IMR-90 (cell line): ENCODE results near the gene DPAGT1. TPM values are rescaled to one million over a fixed set of nuclear protein-coding genes. Genes with fewer than 3 reads are reported as not detected.
A peak's percentile ranks its signal among the peaks of the same experiment; 100 is the strongest.

Experiments
- ATAC-seq: fragments of 200-7000 bp; cut with Tn5 transposase; 2 replicates; pipeline ENCODE4 v1.9.1; 2020; ENCODE audit warnings: low read depth, mild to moderate bottlenecking, moderate library complexity
- BruUV-seq: library from RNA; stranded (reverse); fragments of 400-500 nt; replicated peaks from 2 replicates; lab custom pipeline; 2021; lab: Mats Ljungman, UMichigan
- CTCF ChIA-PET: fragments of 300-600 bp; formaldehyde crosslinking; extraction: SDS; loops from one replicate; lab custom pipeline; 2021; ENCODE audit warnings: antibody characterized with exemption; lab: Yijun Ruan, JAX
- POLR2A ChIA-PET: fragments of 300-600 bp; sonication (Branson Sonifier 250); formaldehyde crosslinking; loops from one replicate; lab custom pipeline; 2022; ENCODE audit warnings: antibody characterized with exemption; ENCODE audit not compliant: unreplicated experiment; lab: Charles Lee
- DNase-seq: peaks from one replicate; pipeline ENCODE4 v3.0.0; 2013
- H2AFZ ChIP-seq: replicated peaks from 2 replicates; pipeline ENCODE3; 2013; ENCODE audit warnings: low read length, mild to moderate bottlenecking; ENCODE audit not compliant: poor library complexity
- H2AK5ac ChIP-seq: 2 replicates; pipeline ENCODE4 v1.6.1; 2013; ENCODE audit warnings: low read depth, low read length, inconsistent platforms
- H2AK9ac ChIP-seq: replicated peaks from 2 replicates; pipeline ENCODE3; 2013; ENCODE audit warnings: mild to moderate bottlenecking, low read depth, low read length, moderate library complexity; ENCODE audit not compliant: poor library complexity
- H2BK120ac ChIP-seq: 2 replicates; pipeline ENCODE4 v1.6.1; 2013; ENCODE audit warnings: low read depth, low read length, inconsistent platforms
- H2BK15ac ChIP-seq: 3 replicates; pipeline ENCODE4 v1.6.1; 2013; ENCODE audit warnings: low read depth, low read length, inconsistent platforms
- H2BK20ac ChIP-seq: 2 replicates; pipeline ENCODE4 v1.6.1; 2013; ENCODE audit warnings: low read depth, mild to moderate bottlenecking, inconsistent platforms, low read length, moderate library complexity
- H2BK5ac ChIP-seq: 2 replicates; pipeline ENCODE4 v1.6.1; 2013; ENCODE audit warnings: mild to moderate bottlenecking, low read depth, low read length, inconsistent platforms; ENCODE audit not compliant: poor library complexity, severe bottlenecking
- H3K14ac ChIP-seq: replicated peaks from 2 replicates; pipeline ENCODE4 v1.6.1; 2013; ENCODE audit warnings: low read depth, low read length, inconsistent platforms
- H3K18ac ChIP-seq: 2 replicates; pipeline ENCODE4 v1.6.1; 2013; ENCODE audit warnings: low read depth, low read length, control low read depth
- H3K23ac ChIP-seq: 2 replicates; pipeline ENCODE4 v1.6.1; 2013; ENCODE audit warnings: low read depth, low read length, inconsistent platforms
- H3K27ac ChIP-seq: 2 replicates; pipeline ENCODE4 v1.5.1; 2013; ENCODE audit warnings: mild to moderate bottlenecking, control low read depth, low read length; ENCODE audit not compliant: insufficient read depth
- H3K27me3 ChIP-seq: 2 replicates; pipeline ENCODE4 v1.6.1; 2013; ENCODE audit warnings: low read length; ENCODE audit not compliant: control insufficient read depth, insufficient read depth
- H3K36me3 ChIP-seq: 2 replicates; pipeline ENCODE4 v1.6.1; 2013; ENCODE audit warnings: low read length, mixed read lengths; ENCODE audit not compliant: control insufficient read depth, insufficient read depth
- H3K4ac ChIP-seq: 2 replicates; pipeline ENCODE4 v1.6.1; 2013; ENCODE audit warnings: low read depth, low read length, inconsistent platforms
- H3K4me1 ChIP-seq: 2 replicates; pipeline ENCODE4 v1.6.1; 2013; ENCODE audit warnings: low read length, mixed read lengths; ENCODE audit not compliant: control insufficient read depth, insufficient read depth
- H3K4me2 ChIP-seq: 2 replicates; pipeline ENCODE4 v1.6.1; 2013; ENCODE audit warnings: low read depth, mild to moderate bottlenecking, control low read depth, low read length, moderate library complexity
- H3K4me3 ChIP-seq: 2 replicates; pipeline ENCODE4 v1.5.1; 2013; ENCODE audit warnings: low read depth, mild to moderate bottlenecking, control low read depth, low read length, moderate library complexity; ENCODE audit not compliant: insufficient read depth
- H3K56ac ChIP-seq: 2 replicates; pipeline ENCODE4 v1.6.1; 2013; ENCODE audit warnings: low read length, inconsistent platforms; ENCODE audit not compliant: insufficient read depth; ENCODE audit errors: extremely low read depth
- H3K79me1 ChIP-seq, 2 experiments: 2 replicates each; pipeline ENCODE4 v1.6.1; 2013; ENCODE audit warnings: low read length in 2 of 2, inconsistent platforms in 1 of 2, low read depth in 1 of 2
- H3K9ac ChIP-seq: 2 replicates; pipeline ENCODE4 v1.6.1; 2013; ENCODE audit warnings: low read depth, low read length, control low read depth
- H3K9me1 ChIP-seq: 2 replicates; pipeline ENCODE4 v1.6.1; 2013; ENCODE audit warnings: low read length, inconsistent platforms; ENCODE audit not compliant: insufficient read depth
- H3K9me3 ChIP-seq: 2 replicates; pipeline ENCODE4 v1.6.1; 2013; ENCODE audit warnings: low read length; ENCODE audit not compliant: control insufficient read depth, insufficient read depth
- H4K20me1 ChIP-seq: 2 replicates; pipeline ENCODE4 v1.6.1; 2013; ENCODE audit warnings: low read length, inconsistent platforms; ENCODE audit not compliant: insufficient read depth
- H4K5ac ChIP-seq: 2 replicates; pipeline ENCODE4 v1.6.1; 2013; ENCODE audit warnings: mild to moderate bottlenecking, low read depth, low read length, control low read depth
- H4K8ac ChIP-seq, 2 experiments: 2 replicates each; pipeline ENCODE4 v1.6.1; 2013; ENCODE audit warnings: low read depth in 2 of 2, low read length in 2 of 2, control low read depth in 1 of 2, inconsistent platforms in 1 of 2
- H4K91ac ChIP-seq: 2 replicates; pipeline ENCODE4 v1.6.1; 2013; ENCODE audit warnings: low read depth, low read length, inconsistent platforms; ENCODE audit not compliant: insufficient read depth
- CHD1 ChIP-seq: IDR thresholded peaks from 2 replicates; pipeline ENCODE4 v1.6.1; 2012; ENCODE audit warnings: low read depth, low read length, improper control_type of control experiment
- FOS ChIP-seq: fragments of 150-350 bp; IDR thresholded peaks from 2 replicates; pipeline ENCODE4 v1.6.1; 2016; ENCODE audit warnings: low read depth, low read length
- RAD21 ChIP-seq: IDR thresholded peaks from 2 replicates; pipeline ENCODE4 v1.6.1; 2012; ENCODE audit warnings: low read length, improper control_type of control experiment
- SMC3 ChIP-seq: fragments of 150-350 bp; IDR thresholded peaks from 2 replicates; pipeline ENCODE4 v1.6.1; 2016; ENCODE audit warnings: low read depth, mild to moderate bottlenecking, antibody characterized with exemption, low read length, moderate library complexity
- WGBS, 2 experiments: methylation state at CpG; one replicate each; pipeline versions ENCODE4 v1.1.5 to v1.1.7; 2013; ENCODE audit warnings: missing lambda C conversion rate in 2 of 2; ENCODE audit not compliant: insufficient read length in 1 of 2; ENCODE audit errors: extremely low coverage in 2 of 2; 5-methylcytosine and 5-hydroxymethylcytosine counted together
- dilution Hi-C: fragments of 300-500 bp; cut with HindIII; formaldehyde crosslinking; loops from one replicate; pipeline ENCODE4 v1.14.3; 2018; ENCODE audit warnings: low sequenced_read_pairs; ENCODE audit not compliant: unreplicated experiment
- in situ Hi-C: fragments of 300-500 bp; cut with MboI; formaldehyde crosslinking; loops from 3 replicates; pipeline ENCODE4 v1.14.3; 2019; ENCODE audit warnings: low sequenced_read_pairs, inconsistent platforms, mixed read lengths
- intact Hi-C: fragments of 100-400 bp; cut with micrococcal nuclease; formaldehyde crosslinking; loops from 2 replicates; pipeline ENCODE4 v1.10.0; 2022
- polyA plus RNA-seq, 3 experiments: library from polyadenylated mRNA; depleted of rRNA; stranded (reverse); fragments of >200 nt; gene quantifications; 2 replicates each; pipeline ENCODE4 v1.2.3, GENCODE V29; 2012; ENCODE audit warnings: low replicate concordance in 1 of 3
- total RNA-seq: library from RNA; depleted of rRNA; stranded (reverse); fragments of >200 nt; gene quantifications from 2 replicates; pipeline ENCODE4 v1.2.3, GENCODE V29; 2012
- TF ChIP-seq, protein P1 (sequence below): conservative IDR thresholded peaks from 2 replicates; pipeline ENCODE4 v1.5.1; 2012; ENCODE audit warnings: mild to moderate bottlenecking, low read depth, low read length, improper control_type of control experiment

The DPAGT1 gene
- total and polyA plus RNA-seq, 2 of the 4 experiments (the other 2 are of a cell fraction), result 15.2 to 53.4 TPM

DNA sequence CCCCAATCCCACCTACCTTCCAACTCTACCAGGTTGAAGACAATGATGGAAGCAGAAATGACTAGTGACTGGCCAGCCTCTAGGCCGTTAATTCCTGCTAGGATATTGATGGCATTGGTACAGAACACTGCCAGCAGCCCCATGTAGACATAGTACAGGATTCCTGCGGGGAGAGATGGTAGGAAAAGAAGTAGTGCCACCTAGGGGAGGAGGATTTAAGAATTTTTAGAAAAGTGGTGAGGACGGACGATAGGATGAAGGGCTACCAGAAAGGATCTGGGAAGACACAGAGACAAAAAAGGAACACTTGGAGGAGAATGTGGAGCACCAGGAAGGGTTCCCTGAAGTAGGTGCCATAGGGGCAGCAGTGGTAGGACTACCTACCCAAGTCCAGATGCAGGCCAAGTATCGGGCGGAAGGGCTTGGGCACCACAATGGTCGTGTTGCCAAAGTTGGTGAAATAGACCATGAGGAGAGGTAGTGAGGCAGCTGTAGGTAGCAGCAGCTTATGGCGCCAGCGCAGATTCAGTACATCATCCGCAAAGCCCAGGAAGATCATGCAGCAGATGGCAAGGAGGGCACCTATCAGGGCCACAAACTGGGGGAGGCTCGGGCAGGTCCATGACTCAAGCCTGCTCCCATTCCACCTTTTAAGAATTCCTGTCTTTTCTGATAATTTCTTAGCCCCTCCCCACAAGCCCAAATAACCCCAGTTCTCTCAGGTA, 1.2 kb downstream of the DPAGT1 start:
- CTCF ChIA-PET, result interaction anchor here (0.6 kb wide), 1 partner anchor 94 kb away, joined by 3 read pairs; no protein-coding TSS in a partner anchor
- H3K36me3 ChIP-seq, result peaks cover 14% of the 10 kb centered on the region
- peak overlapping the region; percentile 89 for H3K23ac ChIP-seq
- peak overlapping the region; percentile 97 for H2AFZ ChIP-seq
- H2BK120ac ChIP-seq, result no peak overlapping the region
- no peaks in the 10 kb centered on the region for H4K20me1 ChIP-seq
- peak overlapping the region; percentile 71 for H3K14ac ChIP-seq
- no peak for ATAC-seq
- dilution Hi-C loops, result no loop called here
- peaks cover 5% of the 10 kb centered on the region for H3K4me1 ChIP-seq
- H4K91ac ChIP-seq, result peak overlapping the region; percentile 59
- TF ChIP-seq FOS (no peak), CHD1 (no peak), RAD21 (peak; percentile 43; the same call in 1 of the 2 replicates), SMC3 (0 out of 2 replicates have a peak, but pooled peaks have one; percentile 16)
- TF ChIP-seq, protein P1, sequence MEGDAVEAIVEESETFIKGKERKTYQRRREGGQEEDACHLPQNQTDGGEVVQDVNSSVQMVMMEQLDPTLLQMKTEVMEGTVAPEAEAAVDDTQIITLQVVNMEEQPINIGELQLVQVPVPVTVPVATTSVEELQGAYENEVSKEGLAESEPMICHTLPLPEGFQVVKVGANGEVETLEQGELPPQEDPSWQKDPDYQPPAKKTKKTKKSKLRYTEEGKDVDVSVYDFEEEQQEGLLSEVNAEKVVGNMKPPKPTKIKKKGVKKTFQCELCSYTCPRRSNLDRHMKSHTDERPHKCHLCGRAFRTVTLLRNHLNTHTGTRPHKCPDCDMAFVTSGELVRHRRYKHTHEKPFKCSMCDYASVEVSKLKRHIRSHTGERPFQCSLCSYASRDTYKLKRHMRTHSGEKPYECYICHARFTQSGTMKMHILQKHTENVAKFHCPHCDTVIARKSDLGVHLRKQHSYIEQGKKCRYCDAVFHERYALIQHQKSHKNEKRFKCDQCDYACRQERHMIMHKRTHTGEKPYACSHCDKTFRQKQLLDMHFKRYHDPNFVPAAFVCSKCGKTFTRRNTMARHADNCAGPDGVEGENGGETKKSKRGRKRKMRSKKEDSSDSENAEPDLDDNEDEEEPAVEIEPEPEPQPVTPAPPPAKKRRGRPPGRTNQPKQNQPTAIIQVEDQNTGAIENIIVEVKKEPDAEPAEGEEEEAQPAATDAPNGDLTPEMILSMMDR, result peak; percentile 52
- H2BK5ac ChIP-seq, result no peak overlapping the region
- WGBS, 2 experiments, result 5% methylated on average over 3 of the region's 11 CpGs; no CpG with 5 or more reads in 1 of the 2 experiments
- H3K27ac ChIP-seq, result no peak overlapping the region; the same call in 1 of the 2 replicates
- peak overlapping the region; percentile 72 for H3K4me3 ChIP-seq
- peak overlapping the region; percentile 97 for H2AK9ac ChIP-seq
- POLR2A ChIA-PET, result no interaction called here
- in situ Hi-C loops, result loop anchor here (5.0 kb wide), 1 partner anchor 97 kb away; no protein-coding TSS in a partner anchor
- peaks cover 6% of the 10 kb centered on the region; the same call in 1 of the 2 replicates for H3K9me1 ChIP-seq
- peak overlapping the region; percentile 81 for H3K56ac ChIP-seq
- peak; percentile 54 for DNase-seq
- no TSS peak for BruUV-seq
- H3K18ac ChIP-seq, result no peak overlapping the region
- no peak overlapping the region for H2BK20ac ChIP-seq
- intact Hi-C loops, result loop anchor here (10.0 kb wide), 1 partner anchor 374 kb away; no protein-coding TSS in a partner anchor
- peak overlapping the region; percentile 96 for H2AK5ac ChIP-seq
- peak overlapping the region; percentile 86 for H3K4ac ChIP-seq
- H3K4me2 ChIP-seq, result peak overlapping the region; percentile 83
- H2BK15ac ChIP-seq, result no peak overlapping the region
- H3K27me3 ChIP-seq, result no peaks in the 10 kb centered on the region
- H3K9ac ChIP-seq, result peak overlapping the region; percentile 76
- H3K9me3 ChIP-seq, result no peaks in the 10 kb centered on the region
- H4K8ac ChIP-seq, result peak overlapping the region; percentile 72 to 83; a peak in 3 of 4 replicates
- peaks cover 18 to 46% of the 10 kb centered on the region in 2 experiments for H3K79me1 ChIP-seq
- no peak overlapping the region for H4K5ac ChIP-seq
